GM18951 (cell line): Measurements from ENCODE around the gene CNTN5.

Experiments used
- POLR2A ChIP-seq: IDR thresholded peaks from 4 replicates; pipeline ENCODE4 v1.6.1; 2011; ENCODE audit warnings: mild to moderate bottlenecking; ENCODE audit not compliant: insufficient read length, insufficient read depth; ENCODE audit errors: extremely low read depth
- in situ Hi-C: fragments of 300-500 bp; cut with MboI; formaldehyde crosslinking; loops from one replicate; pipeline ENCODE4 v1.12.0; 2022; ENCODE audit warnings: low sequenced_read_pairs, mixed read lengths, inconsistent platforms; ENCODE audit not compliant: unreplicated experiment

Gene CNTN5

GRCh38 chr11:100105255-100105981, 1084.7 kb downstream of the CNTN5 start:
- in situ Hi-C loops = no loop called here
- no peak for TF ChIP-seq POLR2A

GRCh38 chr11:100105982-100106358, 1085.2 kb downstream of the CNTN5 start:
- TF ChIP-seq POLR2A = no peak
- in situ Hi-C loops = no loop called here

GRCh38 chr11:100119176-100119575, 1098.4 kb downstream of the CNTN5 start:
- in situ Hi-C loops = no loop called here
- no peak for TF ChIP-seq POLR2A

- in situ Hi-C loops = no loop called here
Observed at GRCh38 chr11:100133114-100133513, 1112.4 kb downstream of the CNTN5 start.

GRCh38 chr11:100141201-100141600, 1120.5 kb downstream of the CNTN5 start:
- in situ Hi-C loops = no loop called here

More at GRCh38 chr11:100133114-100133513, 1112.4 kb downstream of the CNTN5 start:
- no peak for TF ChIP-seq POLR2A

GRCh38 chr11:100151944-100152343, 1131.2 kb downstream of the CNTN5 start:
- TF ChIP-seq POLR2A = no peak
- in situ Hi-C loops = no loop called here

More at GRCh38 chr11:100141201-100141600, 1120.5 kb downstream of the CNTN5 start:
- TF ChIP-seq POLR2A = no peak

- in situ Hi-C loops = no loop called here
- TF ChIP-seq POLR2A = no peak
Observed at GRCh38 chr11:100152766-100153165, 1132.0 kb downstream of the CNTN5 start.

- no peak for TF ChIP-seq POLR2A
- in situ Hi-C loops = no loop called here
Observed at GRCh38 chr11:100163471-100163870, 1142.7 kb downstream of the CNTN5 start.

- in situ Hi-C loops = no loop called here
- TF ChIP-seq POLR2A = no peak
Observed at GRCh38 chr11:100174881-100175280, 1154.1 kb downstream of the CNTN5 start.

- in situ Hi-C loops = no loop called here
- TF ChIP-seq POLR2A = no peak
Observed at GRCh38 chr11:100176456-100176855, 1155.7 kb downstream of the CNTN5 start.

GRCh38 chr11:100177651-100178050, 1156.9 kb downstream of the CNTN5 start:
- in situ Hi-C loops = no loop called here
- no peak for TF ChIP-seq POLR2A

- TF ChIP-seq POLR2A = no peak
- in situ Hi-C loops = no loop called here
Observed at GRCh38 chr11:100182350-100182749, 1161.6 kb downstream of the CNTN5 start.

- no peak for TF ChIP-seq POLR2A
- in situ Hi-C loops = no loop called here
Observed at GRCh38 chr11:100182927-100183326, 1162.2 kb downstream of the CNTN5 start.

- TF ChIP-seq POLR2A = no peak
- in situ Hi-C loops = no loop called here
Observed at GRCh38 chr11:100185588-100185987, 1164.8 kb downstream of the CNTN5 start.
